ENCODE data around the gene ABR. TPM values are rescaled to one million over a fixed set of nuclear protein-coding genes. Genes with fewer than 3 reads are reported as not detected.
"Not testable (repeated sequence)": the region's sequence is repeated elsewhere in the genome, so short reads cannot be mapped to it uniquely, and the experiment has no call there.

ABR gene
- total RNA-seq, 1 donor from 2014 or later, result 195 TPM

GRCh38 chr17:1071103-1071825 lies 108.5 kb downstream of the ABR start:
- no peak for TF ChIP-seq CTCF (conservative IDR thresholded peaks at IDR 0.05; ENCODE audit: low read depth, low read length)
- no peak overlapping the region for H3K4me3 ChIP-seq (ENCODE audit: low read depth, low read length)
- DNase-seq (ENCODE audit: low read depth), result no peak

GRCh38 chr17:1070411-1070810 lies 109.4 kb downstream of the ABR start:
- no peak for DNase-seq (ENCODE audit: low read depth)
- no peak for TF ChIP-seq CTCF (conservative IDR thresholded peaks at IDR 0.05; ENCODE audit: low read depth, low read length)
- H3K4me3 ChIP-seq (ENCODE audit: low read depth, low read length), result no peak overlapping the region

GRCh38 chr17:1069847-1070246 lies 109.9 kb downstream of the ABR start:
- DNase-seq (ENCODE audit: low read depth), result no peak
- TF ChIP-seq CTCF (conservative IDR thresholded peaks at IDR 0.05; ENCODE audit: low read depth, low read length), result no peak
- H3K4me3 ChIP-seq (ENCODE audit: low read depth, low read length), result no peak overlapping the region

GRCh38 chr17:1068356-1068755 lies 111.4 kb downstream of the ABR start:
- TF ChIP-seq CTCF (conservative IDR thresholded peaks at IDR 0.05; ENCODE audit: low read depth, low read length), result no peak
- no peak for DNase-seq (ENCODE audit: low read depth)
- no peak overlapping the region for H3K4me3 ChIP-seq (ENCODE audit: low read depth, low read length)

GRCh38 chr17:1067282-1067956 lies 112.4 kb downstream of the ABR start:
- DNase-seq (ENCODE audit: low read depth), result no peak
- no peak overlapping the region for H3K4me3 ChIP-seq (ENCODE audit: low read depth, low read length)
- TF ChIP-seq CTCF (conservative IDR thresholded peaks at IDR 0.05; ENCODE audit: low read depth, low read length), result no peak

GRCh38 chr17:1065416-1065815 lies 114.4 kb downstream of the ABR start:
- not testable (repeated sequence) for H3K4me3 ChIP-seq (ENCODE audit: low read depth, low read length); DNase-seq (ENCODE audit: low read depth)

- H3K4me3 ChIP-seq (ENCODE audit: low read depth, low read length), result no peak overlapping the region
- no peak for TF ChIP-seq CTCF (conservative IDR thresholded peaks at IDR 0.05; ENCODE audit: low read depth, low read length)
- peak; percentile 76 for DNase-seq (ENCODE audit: low read depth)
Observed at GRCh38 chr17:1060991-1061390, 118.8 kb downstream of the ABR start.
